ENCODE data around the gene FAM174A.

Gene FAM174A

DNA sequence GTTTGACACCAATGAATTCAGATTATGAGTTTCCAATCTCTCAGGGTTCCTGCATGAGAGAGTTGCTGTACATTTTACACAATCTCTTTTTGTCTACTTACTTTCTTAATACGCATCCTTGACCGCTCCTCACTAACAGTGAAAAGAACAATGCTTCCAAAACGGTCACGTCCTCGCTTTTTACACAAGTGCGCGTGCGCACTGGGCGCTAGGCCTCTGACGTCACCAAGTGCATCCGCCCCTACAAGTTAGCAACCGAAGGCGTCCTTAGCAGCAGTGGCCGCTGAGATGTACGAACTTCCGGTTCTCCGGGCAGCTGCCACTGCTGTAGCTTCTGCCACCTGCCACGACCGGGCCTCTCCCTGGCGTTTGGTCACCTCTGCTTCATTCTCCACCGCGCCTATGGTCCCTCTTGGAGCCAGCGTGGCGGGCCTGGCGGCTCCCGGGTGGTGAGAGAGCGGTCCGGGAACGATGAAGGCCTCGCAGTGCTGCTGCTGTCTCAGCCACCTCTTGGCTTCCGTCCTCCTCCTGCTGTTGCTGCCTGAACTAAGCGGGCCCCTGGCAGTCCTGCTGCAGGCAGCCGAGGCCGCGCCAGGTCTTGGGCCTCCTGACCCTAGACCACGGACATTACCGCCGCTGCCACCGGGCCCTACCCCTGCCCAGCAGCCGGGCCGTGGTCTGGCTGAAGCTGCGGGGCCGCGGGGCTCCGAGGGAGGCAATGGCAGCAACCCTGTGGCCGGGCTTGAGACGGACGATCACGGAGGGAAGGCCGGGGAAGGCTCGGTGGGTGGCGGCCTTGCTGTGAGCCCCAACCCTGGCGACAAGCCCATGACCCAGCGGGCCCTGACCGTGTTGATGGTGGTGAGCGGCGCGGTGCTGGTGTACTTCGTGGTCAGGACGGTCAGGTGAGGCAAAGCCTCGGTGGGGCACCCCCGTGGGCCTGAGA lies at the start of gene FAM174A:
Gene FAM174A (plus strand): TSS at position 315 of the 946 bp plus-strand sequence. CDS start 157 bp downstream, at position 472.
- H3K27me3 ChIP-seq (ENCODE audit: control insufficient read depth in 2 of 2, insufficient read depth in 2 of 2, low read length in 2 of 2) = no peaks in the 10 kb centered on the region
- H3K4me1 ChIP-seq (ENCODE audit: control insufficient read depth in 2 of 2, insufficient read depth in 2 of 2, low read length in 2 of 2) = peaks cover 0 to 16% of the 10 kb centered on the region in 2 donors
- H3K9me3 ChIP-seq (ENCODE audit: control insufficient read depth in 2 of 2, low read length in 2 of 2) = peaks cover 0 to 5% of the 10 kb centered on the region in 2 donors
- peak within 1 kb of the TSS; percentile 86 to 94 for H3K4me3 ChIP-seq (ENCODE audit: low read length in 2 of 2)
- no peaks in the 10 kb centered on the region for H3K36me3 ChIP-seq (ENCODE audit: control insufficient read depth in 2 of 2, insufficient read depth in 2 of 2, low read length in 2 of 2)
- peak within 1 kb of the TSS; percentile 87 to 95 for H3K9ac ChIP-seq (ENCODE audit: low read depth in 1 of 2, low read length in 2 of 2)
- H3K27ac ChIP-seq (ENCODE audit: low read depth in 2 of 2, low read length in 2 of 2) = peak within 1 kb of the TSS; percentile 87

DNA sequence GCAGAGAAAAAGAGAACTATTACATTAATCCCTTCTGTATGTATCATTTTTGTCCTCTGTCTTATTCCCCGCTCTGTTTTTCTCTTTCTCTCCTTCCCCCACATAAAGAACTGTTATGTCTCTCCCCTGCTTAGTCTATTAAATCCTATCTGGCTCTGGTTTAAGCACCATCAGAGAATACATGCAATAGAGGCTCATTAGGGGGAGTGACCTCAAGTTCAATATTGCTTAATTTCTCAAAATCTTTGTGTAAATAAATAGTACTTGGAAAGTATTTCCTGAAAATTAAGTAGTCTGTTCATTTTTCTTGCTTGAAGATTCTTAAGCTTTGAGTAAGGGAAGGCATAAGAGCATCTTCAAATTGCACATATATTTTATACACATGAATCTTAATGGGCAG lies 41.2 kb upstream of the FAM174A start:
- no peaks in the 10 kb centered on the region for H3K4me1 ChIP-seq (ENCODE audit: control insufficient read depth in 2 of 2, insufficient read depth in 2 of 2, low read length in 2 of 2)
- no peak overlapping the region for H3K4me3 ChIP-seq (ENCODE audit: low read length in 2 of 2)
- no peak overlapping the region for H3K9ac ChIP-seq (ENCODE audit: low read depth in 1 of 2, low read length in 2 of 2)
- no peak overlapping the region for H3K27ac ChIP-seq (ENCODE audit: low read depth in 2 of 2, low read length in 2 of 2)
- no peaks in the 10 kb centered on the region for H3K27me3 ChIP-seq (ENCODE audit: control insufficient read depth in 2 of 2, insufficient read depth in 2 of 2, low read length in 2 of 2)
- H3K9me3 ChIP-seq (ENCODE audit: control insufficient read depth in 2 of 2, low read length in 2 of 2) = no peaks in the 10 kb centered on the region
- H3K36me3 ChIP-seq (ENCODE audit: control insufficient read depth in 2 of 2, insufficient read depth in 2 of 2, low read length in 2 of 2) = no peaks in the 10 kb centered on the region

DNA sequence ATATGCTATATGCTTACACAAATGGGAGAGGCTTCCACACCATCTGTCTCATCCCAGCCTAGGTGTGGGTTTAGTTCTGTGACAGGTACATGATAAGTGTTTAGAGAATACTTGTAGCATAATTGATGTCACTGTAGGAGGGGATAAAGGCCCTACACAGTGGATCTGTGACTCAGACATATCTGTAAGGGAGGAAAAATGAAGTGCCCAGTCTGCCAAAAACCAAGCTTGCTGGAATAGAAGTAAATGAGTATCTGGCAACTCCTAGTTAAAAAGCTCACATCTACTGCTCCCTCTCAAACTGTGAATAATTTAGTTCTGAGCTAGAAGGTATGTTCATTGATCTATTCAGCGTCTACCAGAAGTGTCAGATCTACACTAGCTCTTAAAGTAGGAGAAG lies 38.9 kb upstream of the FAM174A start:
- Histone ChIP-seq H3K4me3 (ENCODE audit: low read length in 2 of 2) (no peak overlapping the region), H3K9ac (ENCODE audit: low read depth in 1 of 2, low read length in 2 of 2) (no peak overlapping the region), H3K27me3 (ENCODE audit: control insufficient read depth in 2 of 2, insufficient read depth in 2 of 2, low read length in 2 of 2) (no peaks in the 10 kb centered on the region), H3K36me3 (ENCODE audit: control insufficient read depth in 2 of 2, insufficient read depth in 2 of 2, low read length in 2 of 2) (no peaks in the 10 kb centered on the region), H3K4me1 (ENCODE audit: control insufficient read depth in 2 of 2, insufficient read depth in 2 of 2, low read length in 2 of 2) (no peaks in the 10 kb centered on the region), H3K27ac (ENCODE audit: low read depth in 2 of 2, low read length in 2 of 2) (no peak overlapping the region), H3K9me3 (ENCODE audit: control insufficient read depth in 2 of 2, low read length in 2 of 2) (no peaks in the 10 kb centered on the region)

DNA sequence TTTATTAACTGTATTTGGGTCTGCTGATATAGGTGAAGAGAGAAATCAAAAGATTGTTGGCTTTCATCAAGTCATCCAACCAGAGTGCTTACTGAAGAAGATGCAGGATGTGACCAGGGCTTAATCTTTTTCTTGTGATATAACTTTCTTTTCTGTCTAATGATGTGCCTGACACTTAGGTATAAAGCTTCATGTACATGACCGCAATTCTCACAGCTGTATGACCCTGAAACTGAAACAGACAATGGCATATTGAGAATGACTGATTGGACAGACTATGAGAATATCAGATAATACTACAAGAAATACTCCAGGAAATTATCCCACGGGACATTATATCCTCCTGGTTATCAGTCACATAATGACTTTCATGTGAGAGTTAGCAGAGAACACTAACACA lies 32.5 kb upstream of the FAM174A start:
- H3K36me3 ChIP-seq (ENCODE audit: control insufficient read depth in 2 of 2, insufficient read depth in 2 of 2, low read length in 2 of 2) = no peaks in the 10 kb centered on the region
- H3K27me3 ChIP-seq (ENCODE audit: control insufficient read depth in 2 of 2, insufficient read depth in 2 of 2, low read length in 2 of 2) = no peaks in the 10 kb centered on the region
- no peak overlapping the region for H3K4me3 ChIP-seq (ENCODE audit: low read length in 2 of 2)
- no peak overlapping the region for H3K27ac ChIP-seq (ENCODE audit: low read depth in 2 of 2, low read length in 2 of 2)
- no peak overlapping the region for H3K9ac ChIP-seq (ENCODE audit: low read depth in 1 of 2, low read length in 2 of 2)
- no peaks in the 10 kb centered on the region for H3K9me3 ChIP-seq (ENCODE audit: control insufficient read depth in 2 of 2, low read length in 2 of 2)
- peaks cover 0 to 3% of the 10 kb centered on the region in 2 donors for H3K4me1 ChIP-seq (ENCODE audit: control insufficient read depth in 2 of 2, insufficient read depth in 2 of 2, low read length in 2 of 2)

DNA sequence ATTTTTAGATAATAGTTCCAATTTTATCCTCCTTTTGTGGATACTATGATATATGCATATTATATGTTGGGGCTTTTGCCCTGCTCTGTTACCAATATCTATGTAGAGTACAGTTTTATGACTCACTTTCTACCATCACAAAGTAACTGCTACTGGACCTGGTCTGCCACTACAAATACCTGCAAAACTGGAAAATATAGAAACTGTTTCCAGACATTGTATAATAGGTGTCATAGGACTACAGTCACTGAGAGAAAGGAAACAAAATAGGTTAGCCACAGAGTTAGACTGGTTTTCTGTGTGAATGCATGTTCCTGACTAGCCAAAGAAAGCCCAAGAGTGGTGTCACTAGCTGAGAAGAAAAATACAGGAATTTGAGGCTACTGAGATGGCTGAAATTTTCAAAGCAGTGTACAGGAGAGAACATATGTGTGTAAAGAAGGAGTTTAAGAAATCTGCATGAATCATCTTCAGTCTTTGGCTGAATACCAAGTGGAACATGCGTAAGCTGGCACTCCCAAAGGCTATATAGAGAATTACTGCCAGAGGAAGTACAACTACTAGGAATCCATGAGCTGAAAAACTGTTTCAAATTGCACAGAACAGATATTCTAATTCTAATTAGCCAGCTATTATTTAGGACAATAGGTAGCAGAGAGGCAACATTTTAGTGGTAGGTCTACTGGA lies 29.0 kb upstream of the FAM174A start:
- Histone ChIP-seq H3K4me1 (ENCODE audit: control insufficient read depth in 2 of 2, insufficient read depth in 2 of 2, low read length in 2 of 2) (peaks cover 0 to 3% of the 10 kb centered on the region in 2 donors), H3K36me3 (ENCODE audit: control insufficient read depth in 2 of 2, insufficient read depth in 2 of 2, low read length in 2 of 2) (no peaks in the 10 kb centered on the region), H3K27ac (ENCODE audit: low read depth in 2 of 2, low read length in 2 of 2) (no peak overlapping the region), H3K9me3 (ENCODE audit: control insufficient read depth in 2 of 2, low read length in 2 of 2) (no peaks in the 10 kb centered on the region), H3K27me3 (ENCODE audit: control insufficient read depth in 2 of 2, insufficient read depth in 2 of 2, low read length in 2 of 2) (no peaks in the 10 kb centered on the region), H3K9ac (ENCODE audit: low read depth in 1 of 2, low read length in 2 of 2) (no peak overlapping the region), H3K4me3 (ENCODE audit: low read length in 2 of 2) (no peak overlapping the region)

DNA sequence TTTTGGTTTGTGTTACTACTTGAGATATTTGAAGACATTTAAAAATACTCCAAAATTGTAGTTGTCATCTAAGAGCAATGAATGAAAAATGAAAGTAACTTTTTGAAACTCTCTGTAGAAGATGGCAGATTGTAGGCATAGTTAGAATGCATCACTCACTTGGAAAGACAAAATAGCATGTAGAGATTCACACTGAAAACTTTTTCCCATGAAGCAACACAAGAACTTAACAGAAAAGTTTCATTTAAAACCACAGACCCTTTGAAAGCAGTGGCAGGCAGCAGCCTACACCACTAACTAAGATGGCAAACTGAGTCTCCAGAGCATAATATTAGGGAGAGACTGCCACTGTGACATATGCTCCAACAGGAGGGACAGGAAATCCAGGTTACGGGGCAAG lies 18.9 kb upstream of the FAM174A start:
- Histone ChIP-seq H3K27ac (ENCODE audit: low read depth in 2 of 2, low read length in 2 of 2) (no peak overlapping the region), H3K36me3 (ENCODE audit: control insufficient read depth in 2 of 2, insufficient read depth in 2 of 2, low read length in 2 of 2) (no peaks in the 10 kb centered on the region)

DNA sequence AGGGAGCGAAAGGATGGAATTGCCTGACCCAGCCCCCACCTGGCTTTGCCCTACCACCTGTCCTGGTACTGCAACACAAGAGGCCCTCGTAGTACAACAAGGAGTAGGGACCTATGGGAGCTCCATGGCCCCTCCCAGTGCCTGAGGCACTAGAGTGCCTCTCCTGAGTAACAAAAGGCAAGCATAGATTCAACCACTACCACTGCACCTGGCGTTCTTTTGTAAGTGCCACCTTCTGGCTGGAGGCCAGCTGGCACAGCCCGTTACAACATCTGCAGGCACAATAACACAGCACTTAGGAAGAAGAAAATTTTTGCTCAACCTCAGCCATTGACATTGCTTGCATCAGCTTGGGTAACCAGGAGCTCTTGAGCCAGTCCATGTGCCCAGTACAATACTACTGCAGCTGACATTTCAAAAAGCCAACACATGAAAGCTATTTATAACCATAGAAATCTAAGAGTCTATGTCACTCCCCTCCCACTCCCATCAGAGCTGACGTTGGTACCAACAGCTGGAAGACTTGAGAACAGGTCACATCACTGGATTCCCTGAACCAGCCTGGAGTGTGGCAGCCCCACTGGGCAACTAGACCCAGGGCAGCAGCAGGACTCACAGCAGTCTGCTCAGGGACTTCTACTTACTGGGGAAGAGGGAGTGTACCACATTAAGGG lies 17.7 kb upstream of the FAM174A start:
- no peak overlapping the region for H3K27ac ChIP-seq (ENCODE audit: low read depth in 2 of 2, low read length in 2 of 2)

More for the DNA sequence above, 18.9 kb upstream of the FAM174A start:
- H3K27me3 ChIP-seq (ENCODE audit: control insufficient read depth in 2 of 2, insufficient read depth in 2 of 2, low read length in 2 of 2) = no peaks in the 10 kb centered on the region
- no peak overlapping the region for H3K9ac ChIP-seq (ENCODE audit: low read depth in 1 of 2, low read length in 2 of 2)
- peaks cover 0 to 3% of the 10 kb centered on the region in 2 donors for H3K9me3 ChIP-seq (ENCODE audit: control insufficient read depth in 2 of 2, low read length in 2 of 2)
- H3K4me1 ChIP-seq (ENCODE audit: control insufficient read depth in 2 of 2, insufficient read depth in 2 of 2, low read length in 2 of 2) = no peaks in the 10 kb centered on the region
- H3K4me3 ChIP-seq (ENCODE audit: low read length in 2 of 2) = no peak overlapping the region

DNA sequence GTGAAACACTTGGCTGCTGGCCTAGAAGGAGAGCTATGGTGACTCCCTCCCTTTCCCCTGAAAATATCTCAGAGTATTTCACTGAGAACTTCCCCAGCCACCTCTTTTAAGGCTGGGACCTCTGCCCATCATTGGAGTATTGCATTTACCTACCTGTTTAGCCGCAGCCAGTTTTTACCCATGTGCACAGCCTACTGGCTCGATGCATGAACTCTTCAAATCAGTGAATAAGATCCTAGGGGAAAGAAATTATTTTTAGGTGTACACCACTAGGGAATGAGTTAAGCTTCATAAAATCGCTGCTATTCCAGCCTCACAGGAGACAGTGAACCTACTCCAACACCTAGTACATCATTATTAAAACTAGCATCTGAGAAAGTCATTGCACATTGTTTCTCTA lies 16.8 kb upstream of the FAM174A start:
- Histone ChIP-seq H3K27ac (ENCODE audit: low read depth in 2 of 2, low read length in 2 of 2) (no peak overlapping the region), H3K36me3 (ENCODE audit: control insufficient read depth in 2 of 2, insufficient read depth in 2 of 2, low read length in 2 of 2) (no peaks in the 10 kb centered on the region), H3K4me1 (ENCODE audit: control insufficient read depth in 2 of 2, insufficient read depth in 2 of 2, low read length in 2 of 2) (no peaks in the 10 kb centered on the region), H3K9me3 (ENCODE audit: control insufficient read depth in 2 of 2, low read length in 2 of 2) (peaks cover 0 to 3% of the 10 kb centered on the region in 2 donors), H3K9ac (ENCODE audit: low read depth in 1 of 2, low read length in 2 of 2) (no peak overlapping the region), H3K27me3 (ENCODE audit: control insufficient read depth in 2 of 2, insufficient read depth in 2 of 2, low read length in 2 of 2) (no peaks in the 10 kb centered on the region), H3K4me3 (ENCODE audit: low read length in 2 of 2) (no peak overlapping the region)

More for the DNA sequence above, 17.7 kb upstream of the FAM174A start:
- H3K4me3 ChIP-seq (ENCODE audit: low read length in 2 of 2) = no peak overlapping the region
- H3K4me1 ChIP-seq (ENCODE audit: control insufficient read depth in 2 of 2, insufficient read depth in 2 of 2, low read length in 2 of 2) = no peaks in the 10 kb centered on the region
- peaks cover 0 to 3% of the 10 kb centered on the region in 2 donors for H3K9me3 ChIP-seq (ENCODE audit: control insufficient read depth in 2 of 2, low read length in 2 of 2)
- H3K9ac ChIP-seq (ENCODE audit: low read depth in 1 of 2, low read length in 2 of 2) = no peak overlapping the region
- H3K36me3 ChIP-seq (ENCODE audit: control insufficient read depth in 2 of 2, insufficient read depth in 2 of 2, low read length in 2 of 2) = no peaks in the 10 kb centered on the region
- no peaks in the 10 kb centered on the region for H3K27me3 ChIP-seq (ENCODE audit: control insufficient read depth in 2 of 2, insufficient read depth in 2 of 2, low read length in 2 of 2)

DNA sequence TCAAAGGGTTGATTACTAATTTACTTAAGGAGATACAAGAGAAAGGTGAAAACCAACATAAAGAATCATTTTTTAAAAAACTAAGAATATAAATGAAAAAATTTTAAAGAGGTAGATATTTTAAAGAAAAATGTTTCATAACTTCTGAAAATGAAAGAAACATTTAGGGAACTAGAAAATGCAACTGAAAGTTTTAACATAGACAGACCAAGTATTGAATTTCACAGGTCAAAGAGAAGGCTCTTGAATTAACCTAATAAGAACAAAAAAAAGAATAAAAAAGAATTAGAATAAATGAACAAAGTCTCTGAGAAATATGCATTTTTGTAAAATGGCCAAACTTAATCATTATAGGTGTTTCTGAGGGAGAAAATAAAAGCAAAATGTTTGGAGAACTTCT lies 16.1 kb upstream of the FAM174A start:
- H3K9ac ChIP-seq (ENCODE audit: low read depth in 1 of 2, low read length in 2 of 2) = no peak overlapping the region
- H3K27ac ChIP-seq (ENCODE audit: low read depth in 2 of 2, low read length in 2 of 2) = no peak overlapping the region
- H3K27me3 ChIP-seq (ENCODE audit: control insufficient read depth in 2 of 2, insufficient read depth in 2 of 2, low read length in 2 of 2) = no peaks in the 10 kb centered on the region
- H3K4me3 ChIP-seq (ENCODE audit: low read length in 2 of 2) = no peak overlapping the region
- no peaks in the 10 kb centered on the region for H3K4me1 ChIP-seq (ENCODE audit: control insufficient read depth in 2 of 2, insufficient read depth in 2 of 2, low read length in 2 of 2)
- peaks cover 0 to 3% of the 10 kb centered on the region in 2 donors for H3K9me3 ChIP-seq (ENCODE audit: control insufficient read depth in 2 of 2, low read length in 2 of 2)
- no peaks in the 10 kb centered on the region for H3K36me3 ChIP-seq (ENCODE audit: control insufficient read depth in 2 of 2, insufficient read depth in 2 of 2, low read length in 2 of 2)

DNA sequence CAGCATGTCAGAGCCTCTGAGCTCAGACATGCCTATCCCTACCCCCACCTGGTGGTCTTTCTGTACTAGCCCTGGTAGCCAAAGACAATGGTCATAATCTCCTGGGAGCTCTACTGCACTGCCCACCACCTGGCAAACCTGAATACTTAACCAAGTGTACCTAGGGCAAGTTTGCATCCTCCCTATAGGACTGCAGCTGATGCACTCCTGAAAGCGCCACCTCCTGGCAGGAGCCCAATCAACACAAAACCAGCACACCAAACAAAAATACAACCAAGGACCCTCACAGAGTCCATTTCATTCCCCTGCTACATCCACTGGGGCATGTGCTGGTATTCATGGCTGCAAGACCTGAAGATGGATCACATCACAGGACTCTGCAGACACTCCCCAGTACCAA lies 14.8 kb upstream of the FAM174A start:
- Histone ChIP-seq H3K36me3 (ENCODE audit: control insufficient read depth in 2 of 2, insufficient read depth in 2 of 2, low read length in 2 of 2) (no peaks in the 10 kb centered on the region), H3K9ac (ENCODE audit: low read depth in 1 of 2, low read length in 2 of 2) (no peak overlapping the region), H3K4me3 (ENCODE audit: low read length in 2 of 2) (no peak overlapping the region), H3K27me3 (ENCODE audit: control insufficient read depth in 2 of 2, insufficient read depth in 2 of 2, low read length in 2 of 2) (no peaks in the 10 kb centered on the region), H3K27ac (ENCODE audit: low read depth in 2 of 2, low read length in 2 of 2) (no peak overlapping the region), H3K9me3 (ENCODE audit: control insufficient read depth in 2 of 2, low read length in 2 of 2) (peaks cover 0 to 3% of the 10 kb centered on the region in 2 donors), H3K4me1 (ENCODE audit: control insufficient read depth in 2 of 2, insufficient read depth in 2 of 2, low read length in 2 of 2) (no peaks in the 10 kb centered on the region)

Measured in mucosa of rectum (tissue), 2 donors.